Testis (tissue), 3 donors: Measurements from ENCODE around the gene CASP5. TPM values are rescaled to one million over a fixed set of nuclear protein-coding genes. Genes with fewer than 3 reads are reported as not detected.
"Not testable (repeated sequence)": the region's sequence is repeated elsewhere in the genome, so short reads cannot be mapped to it uniquely, and the experiment has no call there.

Source experiments
- DNase-seq: peaks from one replicate; pipeline ENCODE4 v3.0.0-alpha.2; 2019
- H3K27ac ChIP-seq, 2 donors: fragments of 200-600 bp; sonication (generic); one replicate each; pipeline ENCODE4 v1.5.1; 2019
- H3K27me3 ChIP-seq: fragments of 200-600 bp; sonication (generic); one replicate; pipeline ENCODE4 v1.5.1; 2019
- H3K36me3 ChIP-seq: fragments of 200-600 bp; sonication (generic); one replicate; pipeline ENCODE4 v1.5.1; 2017; ENCODE audit warnings: low read depth; ENCODE audit errors: missing control alignments
- H3K4me1 ChIP-seq: fragments of 200-600 bp; sonication (generic); one replicate; pipeline ENCODE4 v1.5.1; 2019
- H3K4me3 ChIP-seq, 2 donors: fragments of 200-600 bp; sonication (generic); one replicate each; pipeline ENCODE4 v1.5.1; 2017 to 2019
- H3K9me3 ChIP-seq: fragments of 200-600 bp; sonication (generic); one replicate; pipeline ENCODE4 v1.5.1; 2017
- CTCF ChIP-seq, 3 experiments: fragments of 450-650 bp in 2 of 3; fragments of 200-600 bp in 1 of 3; sonication (generic) in 1 of 3; IDR thresholded peaks; one replicate each; pipeline ENCODE4 v1.5.1; 2016 to 2019; ENCODE audit warnings: antibody characterized with exemption in 3 of 3, mild to moderate bottlenecking in 2 of 3, moderate library complexity in 1 of 3
- POLR2A ChIP-seq: fragments of 450-650 bp; IDR thresholded peaks from one replicate; pipeline ENCODE4 v1.6.1; 2017; ENCODE audit warnings: antibody characterized with exemption, mild to moderate bottlenecking, moderate library complexity
- WGBS, 2 donors: methylation state at CpG; one replicate each; pipeline ENCODE4 v1.1.5; 2018; 5-methylcytosine and 5-hydroxymethylcytosine counted together
- intact Hi-C: fragments of 100-400 bp; cut with DNase I; formaldehyde crosslinking; loops from one replicate; pipeline ENCODE4 v1.15.1; 2023; ENCODE audit warnings: low total_unique reads
- polyA plus RNA-seq: library from polyadenylated mRNA; stranded (reverse); fragments of 350-450 nt; fragmentation: Illumina TruSeq; extraction: RNeasy Lipid Tissue Mini Kit (QIAGEN cat#74804); gene quantifications from one replicate; pipeline ENCODE4 v1.2.3, GENCODE V29; 2014; ENCODE audit warnings: low read depth, low replicate concordance; ENCODE audit not compliant: insufficient read depth
- total RNA-seq, 2 donors: library from RNA; depleted of rRNA; stranded (reverse); fragments of >200 nt; gene quantifications; one replicate each; pipeline ENCODE4 v1.2.3, GENCODE V29; 2016

CASP5 gene
- total and polyA plus RNA-seq, 3 donors from 2014 or later, result 0.37 TPM; not detected in 2

- H3K36me3 ChIP-seq, result no peaks in the 10 kb centered on the region
- no peak for TF ChIP-seq CTCF (IDR thresholded peaks at IDR 0.05)
- no peak for TF ChIP-seq POLR2A
- 61 to 63% methylated on average over 2 of the region's 2 CpGs for WGBS, 2 donors
- no peaks in the 10 kb centered on the region for H3K4me1 ChIP-seq
- H3K27me3 ChIP-seq, result no peaks in the 10 kb centered on the region
- intact Hi-C loops, result no loop called here
- no peak overlapping the region for H3K4me3 ChIP-seq
- no peak overlapping the region for H3K27ac ChIP-seq
- no peaks in the 10 kb centered on the region for H3K9me3 ChIP-seq
- DNase-seq, result no peak
These were observed 17.7 kb upstream of the CASP5 start for GRCh38 chr11:105040703-105041102.

GRCh38 chr11:105034813-105035620, 12.0 kb upstream of the CASP5 start, which contains the start of gene CASP1:
Gene CASP1, minus strand, starts transcription at chr11:105035144. Its CDS starts 31 bp downstream, at chr11:105035113.
- Histone ChIP-seq H3K27ac (peak within 1 kb of the TSS in 1 of 2 donors; percentile 47), H3K4me3 (peak within 1 kb of the TSS in 1 of 2 donors; percentile 2), H3K9me3 (no peaks in the 10 kb centered on the region), H3K27me3 (no peaks in the 10 kb centered on the region), H3K36me3 (no peaks in the 10 kb centered on the region), H3K4me1 (no peaks in the 10 kb centered on the region)
- 46 to 51% methylated on average over 3 of the region's 3 CpGs for WGBS, 2 donors
- DNase-seq, result peak; percentile 54
- intact Hi-C loops, result no loop called here
- TF ChIP-seq CTCF (IDR thresholded peaks at IDR 0.05), result no peak
- TF ChIP-seq POLR2A, result no peak

GRCh38 chr11:105034388-105034787, 11.4 kb upstream of the CASP5 start:
- H3K27me3 ChIP-seq, H3K4me1 ChIP-seq, H3K36me3 ChIP-seq, intact Hi-C loops, H3K9me3 ChIP-seq, DNase-seq: not testable (repeated sequence)
- Histone ChIP-seq H3K4me3 (peak overlapping the region in 1 of 2 donors; percentile 2), H3K27ac (peak overlapping the region in 1 of 2 donors; percentile 47)
- WGBS, 2 donors, result 78 to 87% methylated on average over 2 of the region's 2 CpGs

- H3K9me3 ChIP-seq, result no peaks in the 10 kb centered on the region
These were observed 10.8 kb upstream of the CASP5 start for GRCh38 chr11:105033781-105034180.

GRCh38 chr11:105033343-105033742, 10.4 kb upstream of the CASP5 start:
- Histone ChIP-seq H3K4me1 (no peaks in the 10 kb centered on the region), H3K4me3 (no peak overlapping the region), H3K9me3 (no peaks in the 10 kb centered on the region), H3K36me3 (no peaks in the 10 kb centered on the region), H3K27ac (no peak overlapping the region), H3K27me3 (no peaks in the 10 kb centered on the region)
- DNase-seq, result no peak
- no peak for TF ChIP-seq CTCF (IDR thresholded peaks at IDR 0.05)
- TF ChIP-seq POLR2A, result no peak
- 79 to 81% methylated on average over 3 of the region's 3 CpGs for WGBS, 2 donors
- intact Hi-C loops, result no loop called here

More at GRCh38 chr11:105033781-105034180, 10.8 kb upstream of the CASP5 start:
- TF ChIP-seq POLR2A (no peak), CTCF (IDR thresholded peaks at IDR 0.05) (no peak)
- Histone ChIP-seq H3K36me3 (no peaks in the 10 kb centered on the region), H3K27me3 (no peaks in the 10 kb centered on the region), H3K4me1 (no peaks in the 10 kb centered on the region), H3K27ac (no peak overlapping the region), H3K4me3 (no peak overlapping the region)
- no peak for DNase-seq
- 68 to 79% methylated on average over 1 of the region's 1 CpG for WGBS, 2 donors
- intact Hi-C loops, result no loop called here
